HG02588 (cell line): ENCODE results near the gene SAMD3.
"Not testable (repeated sequence)": the region's sequence is repeated elsewhere in the genome, so short reads cannot be mapped to it uniquely, and the experiment has no call there.

Source experiments
- ATAC-seq: cut with Tn5 transposase; IDR thresholded peaks from one replicate; pipeline ENCODE4 v1.9.1; 2021; ENCODE audit warnings: mild to moderate bottlenecking, moderate library complexity; ENCODE audit not compliant: unreplicated experiment

The SAMD3 gene

DNA sequence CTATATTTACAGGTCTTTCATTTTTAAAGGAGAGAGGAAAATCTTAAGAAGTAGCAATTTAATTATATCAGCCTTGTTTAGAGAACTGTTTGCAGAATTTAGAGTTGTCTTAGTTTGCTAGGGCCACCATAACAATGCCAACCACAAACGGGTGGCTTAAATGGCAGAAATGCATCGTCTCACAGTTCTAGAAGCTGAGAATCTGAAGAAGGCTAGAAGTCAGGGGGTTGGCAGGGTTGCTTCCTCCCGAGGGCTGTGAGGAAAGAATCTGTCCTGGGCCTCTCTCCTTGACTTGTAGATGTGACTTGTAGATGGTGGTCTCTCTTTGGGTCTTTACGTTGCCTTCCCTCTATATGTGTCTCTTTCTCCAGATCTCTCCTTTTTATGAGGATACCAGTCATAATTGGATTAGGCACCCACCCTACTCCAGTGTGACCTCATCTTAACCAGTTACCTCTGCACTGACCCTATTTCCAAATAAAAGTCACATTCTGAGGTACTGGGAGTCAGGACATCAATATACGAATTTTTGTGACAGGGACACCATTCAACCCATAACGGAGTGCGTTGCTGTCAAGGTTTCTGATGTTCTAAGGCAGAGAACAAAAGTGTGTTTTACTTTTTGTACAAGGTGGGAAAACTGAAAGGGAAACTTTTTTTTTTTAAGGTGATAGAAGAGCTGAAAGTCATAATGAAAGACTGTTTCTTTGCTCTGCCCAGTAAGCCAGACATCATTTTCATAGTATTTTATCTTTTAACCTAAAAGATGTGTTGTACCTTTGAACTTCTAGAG is 84.4 kb downstream of the SAMD3 start:
- ATAC-seq = no peak

DNA sequence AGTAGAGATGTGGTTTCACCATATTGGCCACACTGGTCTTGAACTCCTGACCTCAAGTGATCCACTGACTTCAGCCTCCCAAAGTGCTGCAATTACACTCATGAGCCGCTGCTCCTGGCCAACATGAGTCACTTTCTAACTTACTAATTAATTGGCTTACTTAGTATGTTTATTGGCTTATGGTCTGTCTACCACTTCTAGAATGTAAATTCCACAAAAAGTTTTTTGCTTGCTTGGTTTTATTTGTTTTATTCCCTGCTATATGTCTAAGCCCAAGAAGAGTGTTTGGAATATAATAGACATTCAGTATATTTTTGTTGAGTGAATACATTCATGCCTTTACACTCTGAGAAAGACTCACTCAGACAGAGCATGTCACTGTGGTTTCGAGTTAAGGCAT is 86.0 kb downstream of the SAMD3 start:
- no peak for ATAC-seq

DNA sequence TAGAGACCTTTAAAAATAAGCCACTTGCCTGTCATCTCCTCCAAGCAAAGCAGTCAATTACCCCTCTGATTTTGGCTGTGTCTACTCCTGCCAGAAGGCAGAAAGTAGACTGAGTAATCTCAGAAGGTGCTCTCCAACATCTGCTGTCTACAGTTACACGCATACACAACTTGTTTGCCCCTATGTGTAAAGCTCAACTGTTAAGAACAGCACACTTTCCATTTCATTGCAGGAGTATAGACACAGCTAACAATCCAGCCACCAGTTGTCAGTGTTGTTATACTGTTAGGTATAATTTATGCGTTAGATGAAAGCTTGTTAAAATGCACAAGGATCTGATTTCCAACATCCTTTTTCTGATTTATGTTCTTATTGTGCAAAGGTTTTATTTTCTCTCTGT is 88.2 kb downstream of the SAMD3 start:
- no peak for ATAC-seq

DNA sequence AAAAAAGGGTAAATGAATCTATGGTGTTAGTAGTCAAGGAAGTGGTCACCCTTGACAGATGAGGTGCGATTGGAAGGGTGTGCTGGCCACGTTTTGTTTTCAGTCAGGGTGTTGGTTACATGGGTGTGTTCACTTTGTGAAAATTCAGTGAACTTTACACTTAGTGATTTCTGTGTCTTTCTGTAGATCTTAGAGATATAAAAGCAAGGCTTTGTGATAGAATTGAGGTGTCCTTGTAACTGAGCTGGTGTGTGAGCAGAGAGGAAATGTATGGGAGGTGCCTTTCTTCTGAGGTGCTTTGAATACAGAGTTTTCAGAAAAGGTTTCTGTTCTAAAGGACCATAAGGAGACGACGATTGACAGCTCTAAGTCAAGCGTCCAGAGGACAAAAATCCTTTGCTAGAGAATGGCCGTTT is 90.5 kb downstream of the SAMD3 start:
- peak; percentile 84 for ATAC-seq

DNA sequence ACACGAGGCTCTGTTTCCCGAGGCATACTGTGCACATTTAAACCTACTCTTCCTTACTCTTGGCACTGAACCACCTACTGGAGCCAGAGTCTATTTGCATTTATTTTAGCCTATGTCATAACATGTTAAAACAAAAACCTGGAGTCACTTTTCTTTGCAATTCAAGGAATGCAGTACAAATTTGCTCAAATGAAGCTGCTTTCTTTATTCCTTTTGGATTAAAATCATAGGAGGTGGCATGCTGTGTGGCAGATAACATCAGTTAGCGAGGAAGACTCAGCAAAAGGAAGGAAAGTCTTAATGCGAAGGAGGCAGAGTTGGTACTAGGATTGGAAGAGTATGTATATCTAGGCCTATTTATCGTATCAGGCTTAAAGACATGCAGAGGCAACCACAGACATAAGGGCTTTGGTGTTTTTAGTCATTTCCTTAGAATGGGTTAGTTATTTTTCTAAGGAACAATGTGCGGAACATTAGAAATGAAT is 92.9 kb downstream of the SAMD3 start:
- no peak for ATAC-seq

DNA sequence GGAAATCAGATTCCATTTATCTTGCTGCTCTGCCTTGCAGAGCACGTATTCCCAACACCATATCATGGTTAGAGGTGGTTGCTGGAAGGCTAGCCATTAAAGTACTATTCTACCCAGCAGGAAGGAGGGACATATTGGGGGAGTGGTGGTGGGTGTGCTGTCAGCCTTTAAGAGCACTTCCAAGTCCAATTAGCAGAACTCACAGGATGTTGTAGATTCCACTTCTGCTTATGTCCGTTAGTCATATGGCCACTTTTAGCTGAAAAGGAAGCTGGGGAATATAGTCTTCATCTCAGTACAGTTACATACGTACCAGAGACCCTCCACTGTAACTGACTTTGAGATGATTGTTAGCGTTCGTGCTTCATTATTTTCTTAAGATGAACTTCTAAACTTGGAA is 94.4 kb downstream of the SAMD3 start:
- no peak for ATAC-seq

DNA sequence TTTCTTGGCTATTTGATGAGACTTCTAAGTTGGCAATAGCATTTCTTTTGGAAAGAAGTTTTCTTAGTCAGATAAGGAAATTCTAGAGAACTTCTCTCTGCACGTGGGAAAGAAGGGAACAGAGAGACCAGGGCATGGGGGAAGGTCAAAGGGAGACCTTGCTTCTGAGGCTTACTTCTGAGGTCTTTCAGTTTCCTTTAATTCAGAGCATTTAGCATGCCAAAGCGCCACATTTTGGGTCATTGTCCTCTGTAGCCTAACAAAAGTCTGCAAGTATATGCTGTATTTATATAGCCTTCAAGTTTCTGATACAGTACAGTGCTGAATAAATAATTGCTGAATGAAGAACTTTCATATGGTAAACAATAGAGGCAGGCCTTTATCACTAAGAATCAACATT is 95.6 kb downstream of the SAMD3 start:
- no peak for ATAC-seq

DNA sequence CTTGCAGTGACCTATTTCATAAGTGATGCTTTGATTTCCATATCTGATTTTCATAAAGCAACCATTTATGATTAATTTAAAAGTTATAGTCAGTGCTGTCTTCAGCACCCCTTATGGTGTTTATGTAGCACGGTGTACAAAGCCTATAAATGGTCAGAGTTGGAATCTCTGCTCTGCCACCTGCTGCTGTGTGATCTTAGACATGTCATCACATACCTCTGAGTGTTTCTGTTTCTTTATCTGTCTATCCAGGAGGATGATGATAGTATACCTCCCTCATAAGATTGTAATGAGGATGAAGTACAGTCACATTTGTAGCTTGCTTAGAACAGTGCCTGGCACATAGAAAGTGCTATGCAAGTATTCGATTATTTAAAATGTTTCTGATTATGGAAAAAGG is 100.5 kb downstream of the SAMD3 start:
- no peak for ATAC-seq

DNA sequence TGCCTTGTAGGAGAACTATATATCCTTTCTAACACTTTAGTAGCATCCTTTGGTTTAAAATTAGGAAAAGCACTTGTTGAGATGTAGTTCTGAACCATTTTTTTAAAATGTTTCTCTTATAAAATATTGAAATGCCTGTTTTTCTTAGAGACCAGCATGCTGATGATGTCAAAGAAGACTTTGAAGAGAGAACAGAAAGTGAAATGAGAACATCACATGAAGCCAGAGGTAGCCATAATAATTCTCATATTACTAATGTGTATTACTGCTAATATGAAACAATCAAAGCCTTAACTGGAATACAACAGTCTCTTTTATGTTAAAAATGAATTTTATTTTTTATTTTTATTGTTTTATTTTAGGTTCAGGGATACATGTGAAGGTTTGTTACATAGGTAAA is 102.0 kb downstream of the SAMD3 start:
- ATAC-seq = no peak

DNA sequence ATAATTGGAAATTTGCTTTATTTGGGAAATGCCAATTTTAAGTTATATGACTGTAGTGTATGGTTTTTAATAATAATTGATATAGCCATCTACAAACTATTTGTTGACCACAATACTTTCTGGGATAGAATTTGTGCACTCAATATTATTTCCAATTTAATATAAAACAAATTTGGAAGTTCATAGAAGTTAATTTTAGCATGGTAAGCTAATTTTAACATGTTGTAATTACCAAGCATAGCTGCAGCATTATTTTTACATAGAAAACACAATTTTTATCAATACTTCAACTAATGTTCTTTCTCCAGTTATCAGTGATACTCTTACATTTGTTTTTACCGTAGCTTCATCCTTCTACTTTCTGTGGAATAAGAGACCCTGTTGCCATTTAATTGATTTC is 103.5 kb downstream of the SAMD3 start:
- no peak for ATAC-seq

DNA sequence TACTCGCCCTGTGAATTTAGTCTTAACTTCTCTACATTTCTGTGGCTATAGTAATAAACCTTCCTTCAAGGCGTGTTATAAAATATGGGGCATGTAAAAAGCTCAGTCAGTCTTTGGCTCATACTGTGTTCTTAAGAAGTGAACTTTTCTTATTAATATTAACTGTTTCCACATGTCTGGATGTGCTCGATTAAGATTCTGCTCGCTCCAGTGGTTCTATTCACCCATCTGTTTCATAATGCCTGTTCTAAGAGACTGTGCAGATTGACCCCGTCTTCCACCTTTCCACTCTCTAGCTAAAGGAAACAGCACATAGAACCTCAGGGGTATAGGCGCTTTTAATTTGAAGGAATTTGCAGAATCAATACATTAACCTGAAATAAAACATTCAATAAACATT is 104.5 kb downstream of the SAMD3 start:
- ATAC-seq = no peak

DNA sequence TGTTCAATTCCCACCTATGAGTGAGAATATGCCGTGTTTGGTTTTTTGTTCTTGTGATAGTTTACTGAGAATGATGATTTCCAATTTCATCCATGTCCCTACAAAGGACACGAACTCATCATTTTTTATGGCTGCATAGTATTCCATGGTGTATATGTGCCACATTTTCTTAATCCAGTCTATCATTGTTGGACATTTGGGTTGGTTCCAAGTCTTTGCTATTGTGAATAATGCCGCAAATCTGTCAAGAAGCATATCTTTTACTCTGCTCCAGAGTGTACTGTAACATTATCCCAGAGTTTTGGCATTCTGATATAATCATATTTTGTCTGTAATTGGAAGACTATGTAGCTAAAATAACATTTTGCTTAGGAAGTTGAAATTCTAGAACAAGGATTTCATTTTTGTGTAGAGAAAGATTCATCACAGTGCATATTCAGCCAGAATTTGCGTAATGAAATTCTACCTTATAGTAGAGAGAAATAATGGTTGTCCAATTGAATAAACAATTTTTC is 105.5 kb downstream of the SAMD3 start:
- not testable (repeated sequence) for ATAC-seq

DNA sequence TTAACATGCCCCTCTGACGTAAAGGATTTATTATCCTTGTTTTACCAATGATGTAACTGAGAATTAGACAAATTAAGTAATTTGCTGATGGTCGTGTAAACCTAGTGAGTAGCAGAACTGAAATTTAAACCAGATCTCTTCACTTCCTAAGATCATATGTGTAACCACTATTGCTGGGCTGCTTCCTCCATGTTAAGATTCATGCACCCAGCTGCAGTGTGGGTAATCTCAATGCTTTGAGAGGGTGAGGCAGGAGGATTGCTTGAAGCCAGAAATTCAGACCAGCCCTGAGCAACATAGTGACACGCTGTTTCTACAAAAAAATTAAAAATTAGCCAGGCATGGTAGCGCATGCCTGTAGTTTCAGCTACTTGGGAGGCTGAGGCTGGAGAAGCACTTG is 106.5 kb downstream of the SAMD3 start:
- no peak for ATAC-seq

DNA sequence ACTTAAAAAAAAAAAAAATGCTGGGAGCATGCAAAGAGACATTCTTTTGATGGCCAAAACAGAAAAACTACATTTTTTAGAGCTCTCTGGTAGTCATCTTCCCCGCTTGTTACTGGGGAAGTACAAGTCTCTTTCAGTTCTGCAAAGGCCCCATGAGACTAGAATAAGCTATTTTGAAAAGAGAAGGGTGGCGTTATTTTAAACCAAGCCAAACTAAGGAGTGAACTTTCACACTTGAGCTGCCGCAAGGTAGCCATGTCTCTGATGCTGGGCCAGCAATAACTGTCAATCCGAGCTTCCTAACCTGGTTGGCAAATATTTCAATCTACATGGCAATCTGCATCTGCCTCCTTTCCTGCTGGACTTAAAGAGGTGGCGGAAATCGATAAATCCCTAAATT is 107.7 kb downstream of the SAMD3 start:
- peak; percentile 93 for ATAC-seq

DNA sequence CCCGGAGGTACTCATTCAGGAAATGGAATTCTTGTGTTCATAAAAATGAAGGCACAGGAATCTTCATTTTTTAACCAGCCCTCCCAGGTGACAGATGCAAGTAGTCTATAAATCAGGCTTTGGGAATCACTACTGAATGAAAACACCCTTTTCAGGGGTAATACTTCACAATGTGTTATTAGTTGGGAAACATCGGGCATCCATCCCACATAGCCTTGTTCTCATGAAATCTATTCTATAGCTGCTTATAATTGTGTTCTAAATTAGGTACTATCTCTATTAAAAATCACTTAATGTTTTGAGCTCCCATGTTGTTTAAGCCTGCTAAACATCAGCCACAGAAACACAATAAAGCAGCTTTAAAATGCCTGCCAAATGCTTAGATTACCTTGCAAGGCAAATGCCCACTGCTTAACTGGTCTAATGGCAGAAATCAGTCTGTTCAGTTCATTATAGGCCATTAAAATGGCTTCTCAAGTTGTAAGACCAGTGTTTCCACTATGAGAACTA is 109.5 kb downstream of the SAMD3 start:
- no peak for ATAC-seq

DNA sequence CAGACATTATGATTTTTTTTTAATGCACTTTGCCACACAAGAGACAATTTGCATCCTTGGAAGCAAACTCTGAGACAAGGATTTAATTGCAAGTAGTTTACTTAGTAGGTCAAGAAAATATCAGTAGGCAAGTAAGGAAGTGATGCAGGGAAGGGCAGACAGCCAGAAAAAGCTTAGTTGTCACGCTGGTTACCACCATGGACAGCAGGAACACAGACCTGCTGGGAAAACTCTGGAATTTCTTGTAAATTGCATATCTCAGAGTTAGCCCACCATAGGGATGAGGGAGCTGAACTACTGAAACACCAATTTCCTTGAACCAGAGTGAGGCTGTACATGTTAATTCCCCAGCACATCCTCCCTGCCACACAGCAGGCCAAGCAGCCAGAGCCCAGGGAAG is 111.7 kb downstream of the SAMD3 start:
- ATAC-seq = no peak

DNA sequence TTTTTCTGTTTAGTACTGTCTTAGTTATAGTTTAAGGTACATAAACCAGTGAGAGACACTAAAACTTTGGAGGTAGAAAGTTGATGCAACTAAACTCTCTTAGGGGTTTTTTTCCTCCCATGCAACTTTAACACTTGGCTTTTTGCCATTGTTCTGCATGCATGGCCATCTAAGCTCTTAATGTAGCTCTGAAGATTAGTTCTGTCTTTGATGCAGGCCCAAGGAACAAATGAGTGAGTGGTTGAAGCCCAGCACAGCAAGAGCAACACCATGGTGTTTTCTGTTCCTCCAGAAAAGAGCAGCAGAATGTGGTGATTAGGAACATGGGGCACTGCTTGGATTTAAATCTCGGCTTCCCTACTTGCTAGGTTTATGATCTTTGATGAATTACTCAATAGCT is 115.0 kb downstream of the SAMD3 start:
- ATAC-seq = no peak

DNA sequence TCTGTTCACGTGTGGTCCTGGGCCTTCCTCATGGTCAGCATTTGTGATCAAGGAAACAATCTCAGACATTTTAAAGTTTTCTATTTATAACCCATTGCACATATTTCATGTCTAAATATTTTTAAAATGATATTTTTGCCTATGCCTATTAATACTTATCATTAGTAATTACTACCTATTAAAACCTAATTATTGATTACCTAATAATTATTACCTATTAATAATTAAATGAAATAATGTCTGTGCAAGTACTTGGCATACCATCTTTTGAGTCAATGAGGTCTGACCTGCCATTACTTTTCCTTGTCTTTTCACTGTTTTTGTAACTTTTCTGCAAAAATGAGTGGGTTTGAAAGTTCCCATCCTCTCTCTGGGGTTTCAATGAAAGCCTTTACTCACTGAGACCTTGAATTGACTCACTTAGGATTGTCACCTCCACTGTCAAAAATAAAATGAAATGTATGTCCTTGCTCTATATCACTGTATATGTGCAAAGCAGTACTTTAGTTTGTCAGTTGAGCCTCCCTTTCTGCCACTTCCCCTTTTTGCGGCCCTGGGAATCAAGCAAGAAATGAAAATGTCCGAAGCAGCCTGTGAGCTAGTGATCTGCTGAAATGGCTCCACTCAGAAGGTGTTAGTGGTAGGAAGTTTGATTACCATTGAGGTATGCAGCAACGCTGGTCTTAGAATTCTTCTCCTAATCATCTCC is 116.6 kb downstream of the SAMD3 start:
- peak; percentile 93 for ATAC-seq

DNA sequence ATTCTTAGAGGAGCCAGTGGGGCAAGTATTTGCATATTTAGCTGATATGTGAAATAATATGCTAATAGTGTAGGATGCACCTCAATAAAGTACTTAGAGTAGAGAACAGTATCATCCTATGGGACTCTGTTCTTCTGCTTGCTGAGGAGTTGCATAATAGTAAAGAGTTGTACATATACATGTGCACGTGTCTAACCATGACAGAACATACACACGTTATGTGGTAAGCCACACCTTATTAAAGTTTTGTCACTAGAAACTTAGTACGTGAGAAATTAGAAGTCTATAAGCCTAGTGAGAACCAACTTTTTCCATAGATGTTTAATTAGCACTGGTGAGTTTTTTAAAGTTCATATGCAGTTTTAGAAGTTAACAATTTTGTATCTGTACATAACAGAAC is 123.6 kb downstream of the SAMD3 start:
- no peak for ATAC-seq

DNA sequence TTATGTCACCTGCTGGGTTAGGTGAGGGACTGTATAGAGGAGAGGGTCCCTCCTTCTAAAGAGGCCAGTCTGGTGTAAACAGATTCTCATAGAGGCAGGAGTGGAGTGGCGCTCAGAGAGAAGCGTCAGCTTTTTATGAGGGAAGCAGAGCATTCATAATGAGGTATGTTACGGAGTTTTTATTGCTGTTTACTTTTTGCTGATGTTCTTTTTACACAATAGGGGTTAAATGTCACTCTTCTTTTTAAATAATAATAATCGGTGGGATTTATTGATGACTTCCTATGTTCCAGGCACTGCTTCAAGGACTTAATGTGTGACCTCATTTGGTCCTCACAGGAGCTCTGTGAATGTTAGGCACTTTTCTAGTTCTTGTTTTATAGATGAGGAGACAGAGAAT is 124.4 kb downstream of the SAMD3 start:
- ATAC-seq = no peak
